ENCODE measurements around the gene DNPEP.

Gene DNPEP

GRCh38 chr2:219387306-219388120 is at the start of gene DNPEP:
DNPEP (minus strand) TSS chr2:219387912; CDS start chr2:219387794, 118 bp downstream.
- DNase-seq (ENCODE audit: low read depth in 2 of 2), result peak; percentile 86 to 91

GRCh38 chr2:219437141-219437540 is 49.4 kb upstream of the DNPEP start:
- DNase-seq (ENCODE audit: low read depth in 2 of 2), result no peak

- no peak for DNase-seq (ENCODE audit: low read depth in 2 of 2)
Observed at GRCh38 chr2:219436491-219436890, 48.8 kb upstream of the DNPEP start.

- DNase-seq (ENCODE audit: low read depth in 2 of 2), result no peak
Observed at GRCh38 chr2:219435701-219436100, 48.0 kb upstream of the DNPEP start.

GRCh38 chr2:219434718-219435525 is 47.2 kb upstream of the DNPEP start, which contains the start of gene SPEG:
SPEG (plus strand) TSS chr2:219434843; CDS start chr2:219434978, 135 bp downstream.
- DNase-seq (ENCODE audit: low read depth in 2 of 2), result no peak

GRCh38 chr2:219434468-219434717 is 46.7 kb upstream of the DNPEP start:
- no peak for DNase-seq (ENCODE audit: low read depth in 2 of 2)

- DNase-seq (ENCODE audit: low read depth in 2 of 2), result no peak
Observed at GRCh38 chr2:219433666-219434467, 46.2 kb upstream of the DNPEP start.

- no peak for DNase-seq (ENCODE audit: low read depth in 2 of 2)
Observed at GRCh38 chr2:219430633-219431615, 43.2 kb upstream of the DNPEP start.

GRCh38 chr2:219429958-219430606 is 42.4 kb upstream of the DNPEP start:
- no peak for DNase-seq (ENCODE audit: low read depth in 2 of 2)

GRCh38 chr2:219428469-219428868 is 40.8 kb upstream of the DNPEP start:
- no peak for DNase-seq (ENCODE audit: low read depth in 2 of 2)

GRCh38 chr2:219426534-219427136 is 38.9 kb upstream of the DNPEP start:
- DNase-seq (ENCODE audit: low read depth in 2 of 2), result no peak

- DNase-seq (ENCODE audit: low read depth in 2 of 2), result no peak
Observed at GRCh38 chr2:219426068-219426443, 38.3 kb upstream of the DNPEP start.

GRCh38 chr2:219425238-219426067 is 37.7 kb upstream of the DNPEP start:
- DNase-seq (ENCODE audit: low read depth in 2 of 2), result no peak

GRCh38 chr2:219423652-219424377 is 36.1 kb upstream of the DNPEP start:
- no peak for DNase-seq (ENCODE audit: low read depth in 2 of 2)

- no peak for DNase-seq (ENCODE audit: low read depth in 2 of 2)
Observed at GRCh38 chr2:219422952-219423534, 35.3 kb upstream of the DNPEP start.

- DNase-seq (ENCODE audit: low read depth in 2 of 2), result no peak
Observed at GRCh38 chr2:219421323-219421722, 33.6 kb upstream of the DNPEP start.

- no peak for DNase-seq (ENCODE audit: low read depth in 2 of 2)
Observed at GRCh38 chr2:219420687-219421086, 33.0 kb upstream of the DNPEP start.
